B cell (primary cell): Measurements from ENCODE around the gene LAYN.

Source experiments
- CTCF ChIP-seq: fragments of 200-600 bp; IDR thresholded peaks from one replicate; pipeline ENCODE4 v1.8.0; 2022; ENCODE audit warnings: antibody characterized with exemption, mild to moderate bottlenecking
- EZH2 ChIP-seq: IDR thresholded peaks from 2 replicates; pipeline ENCODE4 v1.6.1; 2012; ENCODE audit warnings: borderline replicate concordance, low read depth, mild to moderate bottlenecking, moderate library complexity, low read length; ENCODE audit not compliant: insufficient read depth, poor library complexity, severe bottlenecking

- peak; percentile 85 for TF ChIP-seq CTCF
- TF ChIP-seq EZH2 = no peak
These were observed 45.9 kb downstream of the LAYN start for GRCh38 chr11:111586388-111586831.
